ENCODE results near the gene RNF149.
"Not testable (repeated sequence)": the region's sequence is repeated elsewhere in the genome, so short reads cannot be mapped to it uniquely, and the experiment has no call there.

RNF149 gene

DNA sequence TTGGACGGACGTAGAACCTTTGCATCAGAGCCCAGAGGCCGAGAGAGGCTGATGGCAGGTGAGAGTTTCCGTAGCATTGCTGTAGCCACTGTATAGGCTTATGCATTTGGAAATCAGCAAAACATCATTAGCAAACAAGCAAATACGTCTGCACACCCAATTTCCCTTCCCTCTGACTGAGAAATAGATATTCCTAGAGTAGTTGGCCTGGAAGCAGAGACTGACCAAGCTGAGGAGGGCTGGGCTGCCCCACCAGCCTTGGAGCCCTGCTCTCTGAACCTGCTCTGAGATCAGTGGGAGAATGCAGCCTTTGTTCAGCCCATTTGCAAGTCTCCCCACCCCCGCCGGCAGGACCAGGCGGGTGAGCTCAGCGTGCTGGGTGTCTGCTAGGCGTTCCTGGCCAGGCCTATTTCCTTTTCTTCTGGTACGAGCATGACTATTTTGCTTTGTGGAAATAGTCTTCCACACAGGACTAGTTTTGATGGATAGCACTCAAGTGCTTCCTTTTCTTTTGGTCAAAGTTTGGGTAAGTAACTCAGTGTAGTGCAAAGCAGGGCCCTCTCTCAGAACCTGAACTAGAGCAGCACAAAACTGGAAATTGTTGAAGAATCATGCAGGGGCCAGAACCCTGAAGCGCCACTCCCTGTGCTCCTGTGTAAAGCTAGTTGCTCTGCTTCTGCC, 21.9 kb upstream of the RNF149 start:
- DNase-seq = no peak

DNA sequence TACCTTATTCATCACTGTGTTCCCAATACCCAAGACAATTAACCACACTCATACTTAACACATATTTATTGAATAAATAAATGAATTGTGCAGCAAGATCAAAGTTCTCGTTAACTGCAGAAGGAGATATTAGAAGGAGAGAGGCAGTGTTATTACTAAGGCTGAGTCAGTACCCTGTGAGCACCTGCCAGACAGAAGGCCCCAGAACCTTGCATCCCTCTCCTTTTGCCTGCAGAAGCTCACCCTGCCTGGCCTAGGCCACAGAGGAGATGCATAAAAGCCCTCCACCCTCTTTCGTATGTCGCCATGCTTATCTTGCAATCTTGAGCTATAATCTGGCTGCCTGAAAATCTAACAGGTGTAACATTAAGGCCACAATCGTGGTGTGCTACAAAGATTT, 20.5 kb upstream of the RNF149 start:
- DNase-seq = no peak

DNA sequence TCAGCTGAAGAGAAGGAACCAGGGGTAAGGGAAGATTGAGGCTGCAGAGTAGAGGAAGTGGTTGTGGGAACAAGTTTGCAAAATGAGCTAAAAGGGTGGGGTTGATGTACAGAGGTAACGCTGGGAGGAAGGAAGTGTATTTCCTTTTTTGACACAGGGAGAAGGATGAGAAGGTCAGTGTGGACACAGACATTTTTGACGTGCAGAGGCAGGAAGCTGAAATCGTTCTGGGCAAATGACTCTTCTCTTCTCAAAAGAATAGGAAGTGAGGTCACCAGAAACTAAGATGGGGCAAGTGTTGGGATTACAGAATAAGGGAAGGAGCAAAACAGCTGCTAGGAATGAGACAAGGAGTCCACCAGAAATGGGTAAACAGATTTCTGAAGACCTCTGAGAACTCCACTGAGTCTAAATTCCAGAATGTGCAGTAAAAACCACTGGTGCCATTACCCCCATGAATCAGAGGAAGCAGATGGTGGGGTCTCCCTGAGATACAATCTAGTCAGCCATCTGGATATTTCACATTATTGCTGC, 20.0 kb upstream of the RNF149 start:
- DNase-seq = peak; percentile 48

DNA sequence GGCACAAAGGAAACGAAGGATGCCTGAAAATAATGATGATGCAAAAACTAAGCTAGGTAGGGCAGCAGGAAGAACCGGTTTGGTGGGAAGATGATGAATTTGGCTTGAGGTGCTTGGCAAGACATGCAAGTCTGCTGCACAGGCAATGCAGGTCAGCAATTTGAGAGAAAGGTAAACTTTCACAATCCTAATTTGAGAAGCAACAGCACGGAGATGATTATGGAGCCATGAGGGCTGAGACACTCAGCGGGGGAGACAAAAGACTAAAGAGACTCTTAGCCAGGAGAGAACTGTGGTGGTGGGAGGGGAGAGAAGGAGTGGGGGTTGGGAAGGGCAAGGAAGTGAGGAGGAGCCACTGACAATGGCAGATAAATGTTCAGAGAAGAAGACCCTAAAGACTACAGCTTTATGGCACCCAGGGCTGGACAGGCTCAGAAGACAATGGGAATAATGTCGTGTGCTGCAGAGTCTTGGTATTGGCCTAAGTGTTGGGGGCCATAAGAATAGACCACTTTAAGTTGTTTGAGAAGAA, 19.4 kb upstream of the RNF149 start:
- DNase-seq = no peak

DNA sequence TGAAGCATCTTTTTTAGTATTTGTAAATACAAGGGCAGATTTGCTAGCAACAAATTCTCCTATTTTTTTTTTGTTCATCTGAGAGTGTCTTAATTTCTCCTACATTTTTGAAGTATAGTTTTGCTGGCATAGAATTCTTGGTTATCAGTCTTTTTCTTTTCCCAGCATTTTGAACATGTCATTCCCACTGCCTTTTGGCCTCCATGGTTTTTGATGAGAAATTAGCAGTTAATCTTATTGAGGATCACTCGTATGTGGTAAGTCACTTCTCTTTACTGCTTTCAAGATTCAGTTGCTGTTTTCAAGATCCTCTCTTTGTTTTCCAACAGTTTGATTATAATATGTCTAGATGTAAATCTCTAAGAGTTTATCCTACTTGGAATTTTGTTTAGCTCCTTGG, 16.9 kb upstream of the RNF149 start:
- no peak for DNase-seq

DNA sequence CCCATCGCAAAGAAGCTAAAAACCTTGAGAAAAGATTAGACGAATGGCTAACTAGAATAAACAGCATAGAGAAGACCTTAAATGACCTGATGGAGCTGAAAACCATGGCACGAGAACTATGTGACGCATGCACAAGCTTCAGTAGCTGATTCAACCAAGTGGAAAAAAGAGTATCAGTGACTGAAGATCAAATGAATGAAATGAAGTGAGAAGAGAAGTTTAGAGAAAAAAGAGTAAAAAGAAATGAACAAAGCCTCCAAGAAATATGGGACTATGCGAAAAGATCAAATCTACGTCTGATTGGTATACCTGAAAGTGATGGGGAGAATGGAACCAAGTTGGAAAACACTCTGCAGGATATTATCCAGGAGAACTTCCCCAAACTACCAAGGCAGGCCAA, 8.1 kb upstream of the RNF149 start:
- DNase-seq = not testable (repeated sequence)

DNA sequence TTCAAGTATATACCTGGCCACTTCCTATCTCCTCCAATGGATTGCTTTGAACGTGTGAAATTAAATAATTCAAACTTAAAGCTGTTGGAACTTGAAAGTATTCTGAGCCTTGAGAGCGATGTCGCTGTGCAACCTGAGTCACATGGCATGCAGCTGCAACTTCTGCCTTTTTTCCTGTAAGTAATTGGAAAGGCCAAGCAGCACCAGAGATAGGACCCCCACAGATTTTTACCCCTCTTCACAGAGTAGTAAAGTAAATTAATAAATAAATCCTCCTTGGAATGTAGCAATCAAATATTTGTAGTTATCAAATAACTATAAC, 3.2 kb upstream of the RNF149 start:
- no peak for DNase-seq

DNA sequence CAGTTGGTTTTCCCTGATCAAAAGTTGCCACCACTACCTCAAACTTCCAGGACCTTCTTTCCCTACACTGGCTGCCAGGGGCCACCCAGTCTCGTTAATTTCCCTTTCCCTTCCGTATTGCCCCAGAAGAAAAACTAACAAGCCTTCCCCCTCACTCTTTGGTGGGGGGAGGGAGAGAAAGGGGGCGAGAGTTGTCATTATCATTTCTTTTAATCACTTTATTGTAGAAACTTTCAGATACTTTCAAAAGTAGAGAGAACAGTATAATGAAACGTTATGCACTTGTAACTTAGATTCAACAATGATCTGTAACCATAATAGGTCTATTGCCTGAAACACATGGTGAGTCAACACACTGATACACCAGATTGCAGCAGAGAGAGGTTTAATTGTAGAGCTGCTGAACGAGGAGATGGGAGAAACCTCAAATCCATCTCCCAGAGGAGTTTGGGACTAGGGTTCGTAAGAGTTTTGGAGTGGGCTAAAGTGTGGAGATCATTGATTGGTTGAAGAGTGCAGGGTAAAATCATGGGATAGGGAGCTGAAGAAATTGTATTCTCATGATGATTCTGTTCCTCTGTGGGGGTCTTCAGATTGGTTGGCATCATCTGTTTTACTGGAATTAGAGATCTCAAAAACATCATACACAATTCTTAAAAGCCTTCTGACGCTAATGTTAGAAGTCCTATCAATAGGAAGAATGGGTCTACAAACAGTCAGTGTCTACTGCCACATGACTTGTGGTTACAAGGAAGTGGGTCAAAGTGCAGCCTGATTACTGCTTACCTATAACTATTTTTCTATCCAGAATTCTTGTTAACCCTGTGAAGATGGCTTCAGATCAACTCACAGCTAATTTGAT, 2.6 kb upstream of the RNF149 start:
- DNase-seq = no peak

DNA sequence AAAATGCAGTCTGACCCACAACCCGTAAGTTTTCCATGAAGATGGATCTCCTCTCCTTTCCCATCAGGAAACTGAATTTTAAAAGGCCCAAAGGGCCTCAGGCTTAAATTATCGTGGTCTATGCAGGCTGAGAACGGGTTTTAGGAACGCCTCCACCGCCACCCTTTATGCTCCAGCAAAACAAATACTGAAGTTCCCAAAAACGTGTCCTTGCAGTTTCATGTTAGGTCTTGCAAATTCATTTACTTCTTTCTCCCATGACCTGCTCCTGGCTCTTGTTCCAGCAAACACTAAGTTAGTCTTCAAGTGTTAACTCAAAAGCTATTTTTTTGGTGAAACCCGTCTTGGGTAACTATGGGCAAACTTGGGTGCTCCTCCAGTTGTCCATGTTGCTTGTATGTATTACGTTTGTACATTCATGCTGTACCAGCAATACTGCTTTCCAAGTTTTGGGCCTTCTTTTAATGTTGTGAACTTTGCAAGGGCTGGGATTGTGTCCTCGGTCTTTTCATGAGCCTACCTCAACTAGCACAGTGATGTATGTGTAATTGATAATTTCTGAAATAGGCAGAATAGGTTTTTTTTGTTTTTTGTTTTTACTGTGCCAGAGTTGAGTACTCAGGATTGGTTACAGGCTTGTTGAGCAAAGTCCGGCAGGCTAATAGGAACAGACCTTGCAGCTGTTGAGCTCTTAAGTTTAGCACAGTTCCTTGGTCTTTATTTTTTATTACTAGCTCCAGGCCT, 1.8 kb upstream of the RNF149 start:
- no peak for DNase-seq

DNA sequence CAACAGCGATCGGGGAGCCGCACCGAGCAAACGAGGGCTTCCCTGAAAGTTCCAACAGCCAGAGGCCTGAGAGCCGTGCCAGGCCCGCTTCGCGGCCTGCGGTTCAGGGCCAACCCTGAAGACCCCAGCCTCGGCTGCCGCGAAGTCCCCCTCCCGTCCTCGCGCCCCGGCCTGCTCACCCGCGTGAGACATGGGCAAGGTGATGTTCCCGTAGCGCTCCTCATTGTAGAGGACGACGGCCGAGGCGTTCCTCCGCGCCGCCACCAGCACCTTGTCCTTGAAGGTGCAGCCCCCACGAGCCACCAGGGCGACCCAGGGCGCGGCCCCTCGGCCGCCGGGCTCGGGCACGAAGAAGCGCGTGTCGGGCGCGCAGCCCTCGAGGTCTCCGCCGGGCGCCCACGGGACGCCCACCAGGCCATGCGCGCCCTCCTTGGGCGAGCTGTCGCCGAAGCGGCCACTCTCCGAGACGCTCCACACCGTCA, 510 bp downstream of the RNF149 start:
- no peak for DNase-seq

DNA sequence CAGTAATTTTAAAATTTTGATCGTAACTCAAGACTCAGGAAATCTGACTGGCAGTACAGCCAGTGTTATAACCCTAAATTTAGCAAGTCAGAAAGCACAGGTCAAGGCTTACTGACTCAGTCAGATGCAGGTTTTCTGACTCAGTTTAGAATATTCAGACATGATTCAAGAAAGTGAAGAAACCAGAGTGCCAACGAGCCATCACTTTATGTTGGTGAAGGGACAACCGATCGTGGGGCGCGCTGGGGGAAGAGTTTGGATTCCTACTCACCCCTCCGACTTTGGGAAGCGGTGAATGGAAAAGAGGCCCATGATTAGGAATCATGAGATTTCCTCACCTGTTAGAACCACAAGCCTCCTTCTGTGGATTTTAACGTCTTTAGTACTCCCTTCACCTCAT, 998 bp downstream of the RNF149 start:
- DNase-seq = no peak

DNA sequence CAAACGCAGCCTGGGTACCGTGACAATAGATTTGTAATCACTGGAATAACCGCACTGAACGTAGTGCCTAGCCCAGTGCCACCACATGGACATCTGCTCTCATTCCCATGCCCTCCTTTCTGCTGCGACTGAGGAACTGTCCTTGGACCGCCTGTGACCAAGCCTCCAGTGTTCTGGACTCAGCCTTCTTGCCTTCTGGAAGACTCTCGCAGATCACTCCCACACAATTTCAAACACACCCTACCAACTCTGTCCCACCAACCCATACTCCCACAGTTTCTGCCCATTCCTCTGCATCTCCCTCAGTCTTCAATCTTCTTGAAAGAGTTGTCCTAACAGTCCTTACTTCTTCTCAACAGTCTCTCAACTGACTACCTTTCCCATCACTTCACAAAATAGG, 2.1 kb downstream of the RNF149 start:
- no peak for DNase-seq

DNA sequence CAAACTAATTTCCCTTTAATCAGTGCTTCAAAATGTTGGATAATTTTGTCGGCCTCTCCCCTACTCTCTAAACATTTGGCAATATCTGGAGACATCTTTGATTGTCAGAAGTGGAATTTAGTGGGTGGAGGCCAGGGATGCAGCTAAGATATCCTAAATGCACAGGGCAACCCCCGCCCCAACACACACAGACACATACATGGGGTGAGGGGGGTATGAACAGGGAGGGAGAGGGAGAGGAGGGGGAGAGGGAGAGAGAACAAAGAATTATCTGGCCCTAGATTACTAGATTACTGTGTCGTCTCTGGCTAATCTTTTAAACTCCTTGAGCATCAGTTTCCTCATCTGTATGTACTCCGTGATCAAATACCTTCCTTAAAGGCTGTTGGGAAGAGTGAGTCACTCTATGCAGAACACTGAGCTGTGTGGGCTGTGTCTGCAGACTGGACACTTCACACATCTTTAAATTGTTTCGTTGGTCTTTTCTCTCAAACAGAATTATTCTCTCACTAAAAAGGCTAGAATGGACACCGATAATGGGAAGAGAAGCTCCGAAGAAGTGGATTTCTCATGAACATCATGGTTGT, 2.9 kb downstream of the RNF149 start:
- DNase-seq = no peak

DNA sequence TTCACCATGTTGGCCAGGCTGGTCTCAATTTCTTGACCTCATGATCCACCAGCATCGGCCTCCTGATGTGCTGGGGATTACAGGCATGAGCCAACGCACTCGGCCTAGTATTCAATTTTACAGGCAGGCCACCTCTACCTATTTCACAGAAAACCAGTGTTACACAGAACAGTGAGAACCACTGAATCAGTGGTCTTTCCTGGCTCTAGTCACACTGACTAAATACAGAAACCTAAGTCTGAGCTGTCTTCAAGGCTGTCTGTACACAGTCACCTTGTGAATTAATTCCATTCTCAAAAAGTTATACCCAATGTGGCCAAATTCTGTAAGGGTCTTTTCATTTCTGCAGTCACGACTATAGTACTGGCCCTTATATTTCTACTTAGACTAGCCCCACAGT, 3.5 kb downstream of the RNF149 start:
- DNase-seq = no peak

DNA sequence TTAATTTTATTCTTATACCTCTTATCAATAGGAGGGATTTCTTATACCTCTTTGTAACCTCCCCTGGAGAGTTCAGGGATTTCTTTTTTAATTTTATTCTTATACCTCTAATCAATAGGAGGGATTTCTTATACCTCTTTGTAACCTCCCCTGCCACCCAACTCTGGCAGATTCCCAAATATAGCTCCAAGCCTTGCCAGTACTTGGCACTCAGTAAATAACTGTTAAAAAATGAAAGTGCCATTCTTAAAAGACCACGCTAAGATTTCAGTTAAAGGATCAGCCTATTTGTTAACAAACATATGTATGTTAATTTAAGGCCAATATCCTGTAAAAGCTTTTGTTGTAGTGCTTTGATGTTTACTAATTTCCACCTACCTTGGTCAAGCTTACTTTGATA, 4.8 kb downstream of the RNF149 start:
- no peak for DNase-seq

DNA sequence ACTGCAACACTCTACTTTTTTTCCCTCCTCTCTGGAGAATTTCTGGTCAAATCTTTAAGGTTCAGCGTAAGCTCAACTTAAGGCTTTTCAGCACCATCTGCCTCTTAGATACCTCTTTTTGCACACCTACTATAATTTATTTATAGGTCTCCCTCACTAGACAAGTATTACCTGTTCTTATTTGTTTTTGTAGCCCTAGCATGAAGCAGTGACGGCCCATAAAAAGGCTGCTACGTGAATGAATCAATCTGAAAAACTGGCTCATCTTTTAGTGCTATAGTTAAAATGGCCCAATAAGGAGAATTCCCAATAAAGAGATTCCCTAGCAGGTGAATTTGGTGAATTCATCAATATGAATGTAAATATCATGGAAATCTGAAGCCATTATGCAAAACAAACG, 6.5 kb downstream of the RNF149 start:
- no peak for DNase-seq

DNA sequence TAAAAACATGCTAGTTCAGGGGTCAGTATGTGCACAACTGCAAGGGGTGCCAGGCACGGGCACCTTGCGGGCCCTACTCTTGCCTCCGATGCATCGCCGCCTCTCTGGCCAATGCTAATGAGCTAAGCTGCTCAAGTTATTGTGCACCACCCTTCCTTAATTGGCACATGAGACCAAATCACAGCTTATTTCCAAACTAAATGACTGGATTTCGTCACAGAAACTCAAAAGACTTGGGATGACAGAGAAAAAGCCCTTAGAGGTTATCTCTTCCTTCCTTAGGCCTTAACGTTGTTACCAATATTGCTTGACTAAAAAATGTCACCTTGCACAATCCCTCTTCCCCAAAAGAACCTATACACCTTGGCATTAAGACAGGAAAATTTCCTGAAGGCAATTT, 7.7 kb downstream of the RNF149 start:
- DNase-seq = no peak

DNA sequence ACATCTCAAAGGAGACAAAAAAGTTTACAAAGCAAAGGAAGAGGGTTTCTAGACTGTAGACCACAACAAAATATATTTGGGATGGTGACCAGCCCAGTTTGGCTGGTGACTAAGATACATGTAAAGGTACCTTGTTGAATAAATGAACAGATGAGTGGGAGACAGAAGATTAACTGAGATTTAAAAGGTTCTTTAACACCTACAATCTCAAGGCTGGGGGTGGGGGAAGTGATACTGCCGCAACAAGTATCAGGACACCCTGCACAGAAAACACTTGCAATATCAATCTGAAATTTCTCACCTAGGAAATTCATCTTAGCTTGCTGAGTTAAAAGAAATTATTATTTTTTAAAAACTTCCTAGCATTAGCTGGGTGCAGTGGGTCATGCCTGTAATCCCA, 8.3 kb downstream of the RNF149 start:
- DNase-seq = no peak

DNA sequence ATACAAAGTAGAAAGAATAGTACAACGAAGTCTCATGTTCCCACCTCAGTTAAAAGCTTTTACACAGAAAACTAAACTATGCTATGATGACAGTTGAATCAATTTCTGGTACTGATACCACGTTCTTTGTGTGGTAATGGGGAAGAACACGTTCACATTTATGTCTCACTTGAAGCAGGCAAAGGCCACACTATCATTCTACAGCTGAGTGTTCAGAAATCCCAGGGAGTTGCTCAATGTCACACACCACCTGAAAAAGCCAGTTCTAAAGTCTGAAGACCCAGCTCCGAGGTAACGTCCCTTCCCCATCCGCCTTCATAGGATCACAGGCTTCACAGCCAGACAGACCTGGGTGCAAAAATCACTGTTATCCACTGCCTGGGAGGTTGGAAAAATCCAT, 8.9 kb downstream of the RNF149 start:
- no peak for DNase-seq

DNA sequence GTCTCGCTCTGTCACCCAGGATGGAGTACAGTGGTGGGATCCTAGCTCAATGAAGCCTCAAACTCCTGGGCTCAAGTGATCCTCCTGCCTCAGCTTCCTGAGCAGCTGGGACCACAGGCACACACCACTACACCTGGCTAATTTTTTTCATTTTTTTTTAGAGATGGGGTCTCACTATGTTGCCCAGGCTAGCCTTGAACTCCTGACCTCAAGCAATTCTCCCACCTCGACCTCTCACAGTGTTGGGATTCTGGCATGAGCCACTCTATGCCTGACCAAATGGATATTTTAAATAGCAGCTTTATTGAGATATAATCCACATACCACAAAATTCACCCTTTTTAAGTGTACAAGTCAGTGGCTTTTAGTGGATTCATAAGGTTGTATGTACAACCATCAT, 11.1 kb downstream of the RNF149 start:
- DNase-seq = no peak

DNA sequence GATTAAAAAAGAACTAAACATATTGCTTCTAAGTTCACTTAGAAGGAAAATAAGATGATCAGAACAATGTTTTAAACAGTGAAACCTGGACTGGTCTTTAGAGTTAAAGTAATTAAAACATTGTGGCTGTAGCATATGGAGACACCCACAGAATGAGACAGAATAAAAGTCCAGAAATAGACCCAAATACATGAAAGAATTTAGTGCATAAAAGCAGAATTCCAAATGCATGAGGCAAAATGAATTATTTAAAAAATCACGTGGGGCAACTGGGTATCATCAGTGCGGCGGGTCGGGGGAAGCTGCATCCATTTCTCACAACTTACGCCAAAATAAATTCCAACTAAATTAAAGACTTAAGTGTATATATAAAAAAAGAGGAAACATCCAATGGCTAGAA, 12.1 kb downstream of the RNF149 start:
- DNase-seq = no peak

DNA sequence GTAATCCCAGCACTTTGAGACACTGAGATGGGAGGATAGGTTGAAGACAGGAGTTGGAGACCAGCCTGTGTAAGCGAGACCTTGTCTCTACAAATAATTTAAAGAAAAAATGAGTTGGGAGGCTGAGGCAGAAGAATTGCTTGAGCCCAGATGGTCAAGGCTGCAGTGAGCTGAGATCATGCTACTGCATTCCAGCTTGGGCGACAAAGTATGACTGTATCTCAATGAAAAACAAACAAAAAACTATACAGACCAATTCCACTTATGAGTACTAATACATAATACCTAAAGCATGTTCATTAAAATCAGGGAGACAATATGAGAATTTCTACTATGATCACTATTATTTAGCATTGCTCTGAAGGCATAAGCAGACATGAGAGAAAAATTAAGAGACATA, 12.6 kb downstream of the RNF149 start:
- DNase-seq = no peak

DNA sequence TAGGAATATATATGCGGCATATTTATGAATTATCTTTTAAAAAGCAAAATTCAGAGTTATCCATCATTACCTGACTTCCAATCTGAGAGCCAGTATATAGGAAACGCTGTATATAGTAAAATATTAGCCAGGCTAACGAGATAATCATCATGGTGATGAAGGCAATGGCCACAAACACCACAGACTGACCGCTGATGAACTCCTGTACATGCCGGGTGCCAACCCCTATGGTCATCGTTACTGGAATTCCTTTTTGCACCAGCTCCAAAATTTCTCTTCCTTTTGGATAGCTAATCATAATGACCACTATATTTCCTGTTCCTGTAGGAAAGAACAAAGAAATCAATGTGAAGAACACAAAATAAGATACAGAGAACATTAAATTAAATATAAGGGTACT, 13.6 kb downstream of the RNF149 start:
- DNase-seq = no peak

Measured in NCI-H1694 treated with DMSO at 0.1 percent for 48 hours (cell line).